Activated CD4-positive, alpha-beta T cell treated with anti-CD3 and anti-CD28 coated beads, Interleukin-2, Interleukin-4, amounts not matched to agents 100 ng/mL and 50 ng/mL, durations not matched to agents 16 hours and 8 hours (primary cell): ENCODE measurements around the gene FLAD1.
A peak's percentile ranks its signal among the peaks of the same experiment; 100 is the strongest.
"Not testable (repeated sequence)": the region's sequence is repeated elsewhere in the genome, so short reads cannot be mapped to it uniquely, and the experiment has no call there.

Experiments
- DNase-seq: peaks from one replicate; pipeline ENCODE4 v3.0.0-alpha.2; 2020; ENCODE audit warnings: low spot score

Gene FLAD1

GRCh38 chr1:154969246-154969645 lies 13.9 kb upstream of the FLAD1 start:
- no peak for DNase-seq

- DNase-seq, result no peak
Observed at GRCh38 chr1:154969860-154970452, 13.2 kb upstream of the FLAD1 start.

- peak; percentile 57 for DNase-seq
Observed at GRCh38 chr1:154970631-154971340, 12.4 kb upstream of the FLAD1 start, which contains the start of gene SHC1. SHC1 (minus strand) TSS chr1:154970747; CDS start chr1:154970526, 221 bp downstream.

- DNase-seq, result no peak
Observed at GRCh38 chr1:154971341-154971998, 11.7 kb upstream of the FLAD1 start.

- no peak for DNase-seq
Observed at GRCh38 chr1:154972213-154972516, 11.0 kb upstream of the FLAD1 start.

- no peak for DNase-seq
Observed at GRCh38 chr1:154972517-154973343, 10.4 kb upstream of the FLAD1 start.

GRCh38 chr1:154973344-154974101 lies 9.6 kb upstream of the FLAD1 start:
- peak; percentile 95 for DNase-seq

GRCh38 chr1:154974102-154974807 lies 8.9 kb upstream of the FLAD1 start, which contains the start of gene CKS1B:
CKS1B (plus strand) TSS chr1:154974681; CDS start chr1:154974746, 65 bp downstream.
- DNase-seq, result peak; percentile 100

GRCh38 chr1:154974808-154975408 lies 8.2 kb upstream of the FLAD1 start:
- DNase-seq, result peak; percentile 97

GRCh38 chr1:154975409-154976059 lies 7.6 kb upstream of the FLAD1 start:
- DNase-seq, result peak; percentile 66

GRCh38 chr1:154977762-154978161 lies 5.4 kb upstream of the FLAD1 start:
- not testable (repeated sequence) for DNase-seq

- DNase-seq, result no peak
Observed at GRCh38 chr1:154978360-154978759, 4.8 kb upstream of the FLAD1 start.

GRCh38 chr1:154982341-154982740 lies 803 bp upstream of the FLAD1 start:
- no peak for DNase-seq

- no peak for DNase-seq
Observed at GRCh38 chr1:154983776-154984466, 777 bp downstream of the FLAD1 start.

- not testable (repeated sequence) for DNase-seq
Observed at GRCh38 chr1:154986736-154987135, 3.6 kb downstream of the FLAD1 start.

- no peak for DNase-seq
Observed at GRCh38 chr1:154987326-154987725, 4.2 kb downstream of the FLAD1 start.

- DNase-seq, result no peak
Observed at GRCh38 chr1:154988058-154988954, 5.2 kb downstream of the FLAD1 start.

GRCh38 chr1:154989195-154989860 lies 6.2 kb downstream of the FLAD1 start:
- no peak for DNase-seq
